Stimulated activated CD4-positive, alpha-beta T cell treated with anti-CD3 and anti-CD28 coated beads, Interleukin-1b, Interleukin-23, amount 100 ng/mL, for 24 hours (primary cell): Measurements from ENCODE around the gene ABHD16A.
A peak's percentile ranks its signal among the peaks of the same experiment; 100 is the strongest.

ENCODE experiments used
- DNase-seq, 4 experiments: peaks; one replicate each; pipeline ENCODE4 v3.0.0-alpha.2; 2020; ENCODE audit warnings: low read depth in 4 of 4, low spot score in 1 of 4

ABHD16A gene

DNA sequence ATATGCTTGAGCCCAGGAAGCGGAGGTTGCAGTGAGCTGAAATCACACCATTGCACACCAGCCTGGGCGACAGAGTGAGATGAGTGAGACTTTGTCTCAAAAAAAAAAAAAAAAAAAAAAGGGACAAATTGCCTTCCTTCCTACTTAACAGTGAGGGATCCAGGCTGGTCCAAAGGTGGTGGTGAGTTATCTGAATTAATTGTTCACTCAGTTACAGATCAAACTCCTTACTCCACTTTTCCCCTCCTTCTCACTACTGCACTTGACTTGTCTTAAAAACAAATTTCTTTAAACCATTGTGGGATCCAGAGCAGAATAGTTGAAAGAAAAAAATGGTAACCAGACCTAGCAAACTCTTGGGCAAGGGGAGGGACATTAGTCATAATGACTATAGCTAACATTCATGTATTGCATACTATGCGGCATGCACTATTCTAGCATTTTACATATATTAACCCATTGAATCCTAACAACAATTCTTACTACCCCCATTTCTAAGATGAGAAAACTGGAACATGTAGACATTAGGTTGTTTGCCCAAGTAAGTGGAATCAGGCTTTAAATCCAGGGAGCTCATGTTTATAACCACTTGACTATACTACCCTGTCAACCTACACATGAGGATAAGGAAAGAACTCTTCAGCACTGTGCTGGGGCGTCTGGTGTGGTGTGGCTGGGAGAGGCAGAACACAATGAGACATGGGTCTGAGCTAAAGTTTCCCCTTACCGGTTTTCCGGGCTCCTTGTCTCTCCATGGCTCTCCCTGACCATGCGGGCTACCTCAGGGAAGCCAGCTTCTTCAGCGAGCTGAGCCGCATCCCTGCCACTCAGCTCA is 39.8 kb downstream of the ABHD16A start:
- DNase-seq: no peak

DNA sequence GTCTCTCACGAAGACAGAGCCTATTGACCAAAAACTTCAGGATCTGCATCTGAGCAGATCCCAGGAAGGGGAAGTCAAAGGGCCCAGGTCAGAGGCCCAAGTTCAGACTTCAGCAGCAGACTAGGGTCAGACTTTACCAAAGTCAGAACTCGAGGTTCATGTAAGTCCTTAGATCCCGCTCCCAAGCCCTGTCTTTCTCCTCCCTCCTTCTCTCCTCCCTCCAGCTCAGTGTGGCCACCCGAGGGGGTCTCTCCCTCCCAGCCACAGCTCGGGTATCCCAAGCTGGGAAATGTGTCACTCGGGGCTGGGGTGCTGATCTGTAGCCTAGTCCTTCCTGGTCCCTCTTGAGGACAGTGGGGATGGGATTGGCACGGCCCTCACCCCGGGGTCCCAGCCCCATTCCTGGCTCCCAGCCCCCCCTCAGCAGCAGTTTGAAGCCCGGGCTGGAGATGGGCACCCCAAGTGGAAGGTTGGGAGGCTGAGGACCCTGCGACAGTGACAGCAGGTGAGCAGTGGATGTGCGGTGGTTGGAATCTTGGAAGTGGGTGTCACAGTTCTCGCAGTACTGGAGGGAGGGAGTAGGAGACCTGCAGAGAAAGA is 40.9 kb downstream of the ABHD16A start:
- DNase-seq: no peak

DNA sequence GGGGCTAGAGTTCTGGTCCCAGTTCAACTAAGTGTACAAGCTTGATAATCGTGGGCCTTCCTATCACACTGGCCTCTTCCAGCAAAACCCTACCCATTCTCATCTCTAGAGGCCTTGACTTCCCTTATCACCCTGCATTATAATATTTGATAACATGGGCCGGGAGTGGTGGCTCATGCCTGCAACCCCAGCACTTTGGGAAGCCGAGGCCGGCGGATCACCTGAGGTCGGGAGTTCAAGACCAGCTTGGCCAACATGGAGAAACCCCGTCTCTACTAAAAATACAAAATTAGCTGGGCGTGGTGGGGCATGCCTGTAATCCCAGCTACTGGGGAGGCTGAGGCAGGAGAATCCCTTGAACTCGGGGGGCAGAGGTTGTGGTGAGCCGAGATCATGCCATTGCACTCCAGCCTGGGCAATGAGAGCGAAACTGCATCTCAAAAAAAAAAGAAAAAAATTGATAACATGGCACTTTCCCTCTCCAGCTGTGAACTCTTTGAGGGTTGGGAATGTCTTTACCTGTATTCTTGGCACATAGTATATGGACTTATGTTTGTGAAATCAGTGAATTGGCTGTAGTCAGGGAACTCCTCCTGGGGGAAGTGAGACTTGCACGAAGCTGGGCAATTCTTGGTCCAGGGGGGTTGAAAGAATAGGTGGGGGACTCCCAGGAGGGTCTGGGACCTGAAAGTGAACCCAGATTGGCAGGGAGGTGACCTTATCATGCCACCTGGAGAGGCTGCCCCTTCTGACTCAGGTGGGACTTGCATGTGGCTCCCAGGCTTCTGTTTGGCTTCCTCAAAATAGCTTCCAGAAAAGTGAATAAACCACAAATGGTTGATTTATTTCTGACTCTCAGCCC is 41.6 kb downstream of the ABHD16A start:
- DNase-seq: no peak

DNA sequence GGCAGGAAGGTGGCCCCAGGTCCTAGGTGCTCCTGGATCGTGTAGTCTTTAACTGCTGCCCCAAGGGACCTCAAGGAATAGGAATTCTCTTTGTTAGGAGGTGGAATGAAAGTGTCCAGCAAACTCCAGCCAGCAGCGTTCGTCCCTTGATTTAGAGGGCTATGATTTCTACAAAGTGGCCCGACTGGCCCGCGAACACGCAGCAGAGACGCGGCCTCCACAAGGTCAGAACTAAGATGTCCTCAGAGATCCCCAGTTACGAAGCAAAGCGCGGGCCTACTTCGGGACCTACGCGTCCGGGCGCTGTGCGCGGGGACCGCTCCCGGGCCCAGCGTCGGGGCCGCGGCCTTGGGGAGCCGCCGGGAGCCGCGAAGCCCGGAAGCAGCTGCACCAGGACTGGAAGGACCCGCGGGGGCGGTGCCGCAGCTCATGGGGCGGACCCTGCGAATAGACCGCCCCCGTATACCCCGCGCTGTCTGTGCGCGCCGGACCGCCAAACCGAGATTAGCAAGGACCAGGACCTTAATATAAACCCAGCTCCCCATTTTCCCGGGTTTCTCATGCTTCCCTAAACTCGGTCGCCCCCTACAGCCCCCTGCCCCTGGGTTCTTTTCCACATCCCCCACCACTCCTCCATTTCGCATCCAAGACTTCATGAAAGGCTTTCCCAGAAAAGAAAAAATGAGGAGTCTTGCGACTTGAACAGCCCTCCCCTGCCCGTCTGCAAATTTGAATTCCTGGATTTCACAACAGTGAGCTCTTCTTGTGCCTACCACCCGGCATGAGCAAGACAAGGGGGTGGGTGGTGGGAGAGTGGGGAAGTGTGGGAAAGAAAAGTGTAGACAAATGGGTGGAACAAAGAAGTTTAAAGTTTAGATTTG is 42.5 kb downstream of the ABHD16A start, which contains the start of gene C6orf47:
C6orf47 (minus strand) TSS at position 398 of the 881 bp plus-strand sequence. CDS start 831 bp downstream, outside the sequence.
- peak; percentile 44 to 79 (median 54) for DNase-seq

GRCh38 chr6:31659649-31660380 is 43.3 kb downstream of the ABHD16A start:
- DNase-seq: no peak

- DNase-seq: no peak
Observed at GRCh38 chr6:31658983-31659648, 44.0 kb downstream of the ABHD16A start.

- no peak for DNase-seq
Observed at GRCh38 chr6:31658158-31658688, 44.9 kb downstream of the ABHD16A start.

GRCh38 chr6:31657406-31658157 is 45.5 kb downstream of the ABHD16A start:
- no peak for DNase-seq

GRCh38 chr6:31655349-31656237 is 47.5 kb downstream of the ABHD16A start, which contains the start of gene APOM:
APOM (plus strand) TSS chr6:31655894; CDS start chr6:31655967, 73 bp downstream.
- DNase-seq: no peak

DNA sequence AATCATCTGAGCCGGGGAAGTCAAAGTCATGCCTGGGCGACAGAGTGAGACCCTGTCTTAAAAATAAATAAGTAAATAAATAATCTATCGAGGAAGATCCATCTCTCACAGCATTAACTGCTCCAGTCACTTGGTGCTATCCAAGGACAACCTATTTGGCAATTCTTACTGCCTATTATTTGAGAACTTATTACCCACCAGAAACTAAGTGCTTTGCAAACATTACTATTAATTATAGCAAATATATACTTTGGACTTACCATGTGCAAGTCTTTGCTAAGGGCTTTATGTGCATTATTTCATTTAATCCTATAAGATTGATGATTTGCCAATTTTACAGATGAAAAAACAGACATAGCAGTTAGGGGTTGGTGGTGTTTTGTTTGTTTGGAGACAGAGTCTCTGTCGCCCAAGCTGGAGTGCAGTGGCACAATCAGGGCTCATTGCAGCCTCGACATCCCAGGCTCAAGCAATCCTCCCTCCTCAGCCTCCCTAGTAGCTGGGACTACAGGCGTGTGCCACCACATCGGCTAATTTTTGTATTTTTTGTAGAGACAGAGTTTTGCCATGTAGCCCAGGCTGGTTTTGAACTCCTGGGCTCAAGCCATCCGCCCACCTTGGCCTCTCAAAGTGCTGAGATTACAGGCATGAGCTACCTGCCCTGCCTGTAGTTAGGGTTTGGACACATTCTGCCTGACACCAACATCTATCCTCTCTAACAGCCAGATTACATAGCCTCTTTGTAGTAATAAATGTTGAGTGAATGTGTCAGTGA is 48.4 kb downstream of the ABHD16A start:
- DNase-seq: no peak

GRCh38 chr6:31652925-31653724 is 50.0 kb downstream of the ABHD16A start:
- DNase-seq: peak in 2 of 4 experiments; percentile 72 to 84

- DNase-seq: peak in 1 of 4 experiments; percentile 21
Observed at GRCh38 chr6:31651602-31652191, 51.4 kb downstream of the ABHD16A start.

DNA sequence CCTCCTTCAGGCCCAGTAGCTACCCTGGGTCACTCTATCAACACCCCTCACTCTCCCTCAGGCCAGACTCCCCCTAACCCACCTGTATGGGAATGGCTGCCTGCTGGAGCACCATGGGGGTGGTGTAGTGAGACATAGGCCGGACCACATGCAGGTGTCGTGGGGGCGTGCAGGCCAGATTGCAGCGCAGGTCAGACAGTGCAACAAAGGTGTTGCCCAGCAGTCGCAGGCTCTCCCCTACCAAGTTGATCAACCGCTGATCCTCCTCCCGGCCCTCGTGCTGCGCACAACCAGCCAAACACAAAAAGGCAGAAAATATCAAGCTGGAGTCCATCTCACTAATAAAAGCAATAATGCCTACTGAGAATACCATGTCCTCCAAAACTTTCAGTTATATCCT is 57.8 kb downstream of the ABHD16A start:
- DNase-seq: no peak

GRCh38 chr6:31643818-31644454 is 59.2 kb downstream of the ABHD16A start:
- DNase-seq: no peak
